Colonic mucosa (tissue), 4 donors: ENCODE results near the gene POLDIP2. TPM values are rescaled to one million over a fixed set of nuclear protein-coding genes. Genes with fewer than 3 reads are reported as not detected.

Source experiments
- DNase-seq: peaks from one replicate; pipeline ENCODE4 v3.0.0-alpha.2; 2020
- H3K27ac ChIP-seq: fragments of 200-600 bp; one replicate; pipeline ENCODE4 v1.8.0; 2021
- H3K27me3 ChIP-seq: fragments of 200-600 bp; one replicate; pipeline ENCODE4 v1.8.0; 2021
- H3K36me3 ChIP-seq: fragments of 200-600 bp; one replicate; pipeline ENCODE4 v1.8.0; 2021
- H3K4me1 ChIP-seq: fragments of 200-600 bp; one replicate; pipeline ENCODE4 v1.8.0; 2021; ENCODE audit warnings: mild to moderate bottlenecking
- H3K4me3 ChIP-seq: fragments of 200-600 bp; one replicate; pipeline ENCODE4 v1.8.0; 2021
- H3K9ac ChIP-seq, 2 donors: one replicate each; pipeline ENCODE4 v1.7.0; 2013; ENCODE audit warnings: control low read depth in 2 of 2, low read depth in 2 of 2, low read length in 2 of 2
- H3K9me3 ChIP-seq: fragments of 200-600 bp; one replicate; pipeline ENCODE4 v1.8.0; 2021
- intact Hi-C: fragments of 100-400 bp; cut with DNase I; formaldehyde crosslinking; loops from one replicate; pipeline ENCODE4 v1.14.1; 2022
- total RNA-seq, 2 donors: library from RNA; stranded (reverse); fragmentation: NEBNext Ultra II Directional in 1 of 2; extraction: Animal tissue kit (Norgen Biotek cat#: 25700) in 1 of 2; gene quantifications; one replicate each; pipeline ENCODE4 v1.2.1, GENCODE V29; 2021
- TF ChIP-seq, protein P1 (sequence below): fragments of 200-600 bp; IDR thresholded peaks from one replicate; pipeline ENCODE4 v1.8.0; 2022; ENCODE audit warnings: antibody characterized with exemption, mild to moderate bottlenecking
- donor health status: healthy.
- donor health status: DM: no; HTN: no; CAD: no.
- donor health status: DM: no; HTN: no; CAD: no.

The POLDIP2 gene
- total RNA-seq, 2 donors from 2014 or later = 80.3 to 132 TPM

GRCh38 chr17:28364665-28365363 lies 7.5 kb upstream of the POLDIP2 start, which contains the start of gene SEBOX:
Gene SEBOX, minus strand, starts transcription at chr17:28365199. Its CDS starts 48 bp downstream, at chr17:28365151.
- Histone ChIP-seq H3K4me3 (no peak within 1 kb of the TSS), H3K27ac (no peak within 1 kb of the TSS), H3K4me1 (no peaks in the 10 kb centered on the region), H3K36me3 (peaks cover 11% of the 10 kb centered on the region), H3K9me3 (no peaks in the 10 kb centered on the region), H3K9ac (no peak within 1 kb of the TSS), H3K27me3 (no peaks in the 10 kb centered on the region)
- intact Hi-C loops = no loop called here
- TF ChIP-seq, protein P1, sequence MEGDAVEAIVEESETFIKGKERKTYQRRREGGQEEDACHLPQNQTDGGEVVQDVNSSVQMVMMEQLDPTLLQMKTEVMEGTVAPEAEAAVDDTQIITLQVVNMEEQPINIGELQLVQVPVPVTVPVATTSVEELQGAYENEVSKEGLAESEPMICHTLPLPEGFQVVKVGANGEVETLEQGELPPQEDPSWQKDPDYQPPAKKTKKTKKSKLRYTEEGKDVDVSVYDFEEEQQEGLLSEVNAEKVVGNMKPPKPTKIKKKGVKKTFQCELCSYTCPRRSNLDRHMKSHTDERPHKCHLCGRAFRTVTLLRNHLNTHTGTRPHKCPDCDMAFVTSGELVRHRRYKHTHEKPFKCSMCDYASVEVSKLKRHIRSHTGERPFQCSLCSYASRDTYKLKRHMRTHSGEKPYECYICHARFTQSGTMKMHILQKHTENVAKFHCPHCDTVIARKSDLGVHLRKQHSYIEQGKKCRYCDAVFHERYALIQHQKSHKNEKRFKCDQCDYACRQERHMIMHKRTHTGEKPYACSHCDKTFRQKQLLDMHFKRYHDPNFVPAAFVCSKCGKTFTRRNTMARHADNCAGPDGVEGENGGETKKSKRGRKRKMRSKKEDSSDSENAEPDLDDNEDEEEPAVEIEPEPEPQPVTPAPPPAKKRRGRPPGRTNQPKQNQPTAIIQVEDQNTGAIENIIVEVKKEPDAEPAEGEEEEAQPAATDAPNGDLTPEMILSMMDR = no peak
- DNase-seq = no peak

DNA sequence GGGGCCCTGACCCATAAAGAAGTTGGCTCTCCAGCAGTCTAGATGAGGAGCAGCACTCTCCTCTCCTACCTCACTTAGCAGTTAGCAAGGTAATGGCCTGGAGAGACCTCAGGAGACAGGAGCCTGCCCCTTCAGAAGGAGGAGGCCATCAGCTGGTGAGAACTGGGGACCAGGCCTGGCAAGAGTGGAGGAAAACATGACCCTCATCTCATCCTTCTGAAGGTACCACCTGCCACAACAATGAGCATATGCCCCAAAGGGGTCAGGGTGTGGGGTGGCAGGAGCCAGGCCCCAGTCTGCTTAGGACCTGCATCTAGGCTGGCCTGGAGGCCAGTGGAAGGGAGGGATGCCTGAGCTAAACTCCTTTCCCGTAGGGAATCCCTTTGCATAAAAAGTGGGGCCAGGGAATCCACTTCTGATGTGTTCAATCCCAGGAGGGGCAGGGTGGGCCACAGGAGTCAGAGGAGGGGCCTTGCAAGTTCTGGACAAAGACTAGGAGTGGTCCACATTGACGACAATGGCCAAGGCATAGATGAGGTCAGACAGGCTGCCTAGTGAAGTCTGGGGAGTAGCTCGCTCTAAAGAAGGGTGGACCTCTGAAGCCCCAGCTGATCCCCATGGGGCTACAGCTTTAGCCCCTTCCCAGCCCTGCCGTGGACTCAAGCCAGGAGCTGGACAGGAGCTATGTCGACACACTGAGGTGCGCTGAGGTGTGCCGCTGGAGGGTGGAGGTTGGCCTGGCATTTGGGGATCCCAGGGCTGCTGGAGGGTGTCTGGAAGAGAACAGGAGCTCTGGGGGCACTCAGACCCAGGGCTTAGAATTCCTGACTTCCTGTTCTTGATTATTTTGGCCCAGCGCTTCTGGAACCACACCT lies 6.7 kb upstream of the POLDIP2 start:
- Histone ChIP-seq H3K9me3 (no peaks in the 10 kb centered on the region), H3K4me1 (no peaks in the 10 kb centered on the region), H3K4me3 (no peak overlapping the region), H3K27me3 (no peaks in the 10 kb centered on the region), H3K36me3 (peaks cover 11% of the 10 kb centered on the region), H3K27ac (no peak overlapping the region), H3K9ac (no peak overlapping the region)
- TF ChIP-seq, protein P1 = no peak
- intact Hi-C loops = no loop called here
- no peak for DNase-seq

DNA sequence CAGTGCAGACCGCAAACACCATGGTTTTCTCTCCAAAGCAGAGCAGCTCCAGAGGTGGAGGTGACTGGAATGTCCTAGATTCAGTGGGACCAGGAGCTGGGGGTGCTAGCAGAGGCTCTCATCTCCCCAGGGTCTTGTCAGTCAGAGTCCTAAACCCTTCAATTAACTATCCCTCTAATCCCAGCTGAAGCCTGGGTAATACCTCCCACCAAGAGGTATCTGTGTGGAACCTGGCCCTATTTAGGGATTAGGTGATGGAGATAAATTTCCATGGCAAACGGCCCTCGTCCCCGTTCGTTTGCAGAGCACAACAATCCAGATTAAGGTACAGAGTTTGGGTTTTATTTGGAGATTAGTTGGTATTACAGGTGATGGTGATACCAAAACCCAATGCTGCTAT lies 5.9 kb upstream of the POLDIP2 start:
- H3K4me3 ChIP-seq = no peak overlapping the region
- H3K4me1 ChIP-seq = peaks cover 6% of the 10 kb centered on the region
- intact Hi-C loops = no loop called here
- H3K9ac ChIP-seq = no peak overlapping the region
- DNase-seq = no peak
- H3K27ac ChIP-seq = no peak overlapping the region
- H3K36me3 ChIP-seq = peaks cover 11% of the 10 kb centered on the region
- H3K9me3 ChIP-seq = no peaks in the 10 kb centered on the region
- TF ChIP-seq, protein P1 = no peak
- no peaks in the 10 kb centered on the region for H3K27me3 ChIP-seq

DNA sequence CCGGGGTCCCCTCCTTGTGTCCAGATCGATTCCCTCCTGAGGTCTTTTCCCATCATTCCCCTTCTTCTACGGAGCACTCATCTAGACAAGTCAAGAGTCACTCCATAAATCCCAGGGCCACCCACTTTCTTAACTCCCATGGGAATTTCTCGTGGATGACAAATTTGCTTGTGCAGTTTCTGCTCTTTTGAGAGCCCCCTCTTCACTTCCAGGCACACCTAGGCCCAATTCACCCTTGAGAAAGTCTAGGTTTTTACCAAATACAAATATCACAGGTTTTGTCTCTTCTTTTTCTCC lies 522 bp upstream of the POLDIP2 start:
- H3K27ac ChIP-seq = peak overlapping the region; percentile 76
- TF ChIP-seq, protein P1 = no peak
- intact Hi-C loops = no loop called here
- H3K27me3 ChIP-seq = no peaks in the 10 kb centered on the region
- no peaks in the 10 kb centered on the region for H3K9me3 ChIP-seq
- DNase-seq = no peak
- peak overlapping the region; percentile 74 to 86 for H3K9ac ChIP-seq
- peak overlapping the region; percentile 99 for H3K4me3 ChIP-seq
- H3K36me3 ChIP-seq = peaks cover 16% of the 10 kb centered on the region
- peaks cover 7% of the 10 kb centered on the region for H3K4me1 ChIP-seq

DNA sequence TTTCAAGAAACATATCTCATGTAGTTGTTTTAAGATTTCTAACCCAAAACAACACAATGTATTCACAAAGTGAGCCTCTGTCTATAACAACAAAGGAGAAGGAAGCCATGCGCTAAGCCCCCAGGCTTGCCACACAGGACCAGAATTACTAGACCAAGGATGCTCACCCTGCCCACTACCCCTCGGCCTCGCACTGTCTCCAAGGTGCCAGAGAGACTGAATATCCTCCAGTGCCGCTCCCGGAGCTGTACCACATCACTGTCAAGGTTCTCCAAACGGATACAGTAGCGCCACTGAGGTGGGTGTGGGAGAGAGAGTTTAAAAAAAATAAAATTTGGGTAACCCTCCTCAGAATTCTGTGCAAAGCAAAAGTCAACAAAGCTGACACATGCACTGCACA lies 7.1 kb downstream of the POLDIP2 start:
- Histone ChIP-seq H3K4me1 (no peaks in the 10 kb centered on the region), H3K9ac (no peak overlapping the region), H3K9me3 (no peaks in the 10 kb centered on the region)

More for the DNA sequence above, 7.1 kb downstream of the POLDIP2 start:
- Histone ChIP-seq H3K27ac (no peak overlapping the region), H3K36me3 (peaks cover 20% of the 10 kb centered on the region), H3K4me3 (no peak overlapping the region), H3K27me3 (no peaks in the 10 kb centered on the region)
- no peak for DNase-seq
- intact Hi-C loops = no loop called here
- TF ChIP-seq, protein P1 = no peak
